Panc1 (cell line): ENCODE data around the gene ATF7.

Experiments used
- POLR2AphosphoS5 ChIP-seq: IDR thresholded peaks from 2 replicates; pipeline ENCODE4 v1.6.1; 2012; ENCODE audit warnings: mild to moderate bottlenecking, low read depth, low read length, moderate library complexity
- SIN3A ChIP-seq: IDR thresholded peaks from 2 replicates; pipeline ENCODE4 v1.6.1; 2012; ENCODE audit warnings: low read depth, mild to moderate bottlenecking, low read length, moderate library complexity, borderline replicate concordance; ENCODE audit not compliant: insufficient read depth
- TF ChIP-seq, protein P1 (sequence below): fragments of 450-650 bp; IDR thresholded peaks from 2 replicates; pipeline ENCODE4 v1.5.1; 2017; ENCODE audit warnings: mild to moderate bottlenecking

DNA sequence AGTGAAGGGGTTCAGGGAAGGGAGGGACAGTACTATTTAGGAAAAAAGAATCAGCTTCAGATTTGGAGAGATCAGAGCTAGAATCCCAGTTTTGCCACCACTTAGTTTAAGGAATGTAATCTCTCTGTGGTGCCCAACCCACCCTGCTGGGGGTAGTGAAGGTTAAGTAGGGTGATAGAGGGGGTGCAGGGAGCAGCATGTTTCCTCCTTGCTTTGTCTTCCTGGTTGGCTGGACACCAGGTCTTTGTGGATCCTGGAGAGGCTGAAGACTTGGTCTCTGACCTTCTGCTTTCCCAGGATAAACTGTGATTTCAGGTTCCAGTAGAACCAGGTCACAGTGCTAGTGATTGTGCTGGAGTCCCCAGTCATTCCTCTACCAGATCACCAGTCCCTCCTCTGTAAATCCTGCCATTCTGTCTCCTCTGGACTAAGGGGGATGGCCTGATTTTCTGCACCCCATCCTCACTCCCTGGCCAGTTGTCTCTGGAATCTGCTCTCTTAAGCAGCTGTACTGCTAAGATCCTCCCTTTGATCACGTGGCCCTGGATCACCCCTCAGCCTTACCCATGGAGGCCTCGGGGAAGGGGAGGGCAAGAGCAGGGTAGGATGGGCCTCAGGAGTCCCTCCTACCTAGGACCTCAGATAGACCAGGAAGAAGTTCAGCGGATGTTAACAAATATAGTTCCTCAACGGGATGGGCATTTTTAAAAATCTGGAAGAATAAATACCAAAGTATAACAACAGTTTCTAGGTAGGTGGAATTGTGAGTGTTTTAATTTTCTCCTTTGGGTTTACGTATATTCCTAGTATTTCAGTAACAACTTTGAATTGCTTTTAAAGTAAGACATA lies 130.1 kb downstream of the ATF7 start:
- TF ChIP-seq, protein P1, sequence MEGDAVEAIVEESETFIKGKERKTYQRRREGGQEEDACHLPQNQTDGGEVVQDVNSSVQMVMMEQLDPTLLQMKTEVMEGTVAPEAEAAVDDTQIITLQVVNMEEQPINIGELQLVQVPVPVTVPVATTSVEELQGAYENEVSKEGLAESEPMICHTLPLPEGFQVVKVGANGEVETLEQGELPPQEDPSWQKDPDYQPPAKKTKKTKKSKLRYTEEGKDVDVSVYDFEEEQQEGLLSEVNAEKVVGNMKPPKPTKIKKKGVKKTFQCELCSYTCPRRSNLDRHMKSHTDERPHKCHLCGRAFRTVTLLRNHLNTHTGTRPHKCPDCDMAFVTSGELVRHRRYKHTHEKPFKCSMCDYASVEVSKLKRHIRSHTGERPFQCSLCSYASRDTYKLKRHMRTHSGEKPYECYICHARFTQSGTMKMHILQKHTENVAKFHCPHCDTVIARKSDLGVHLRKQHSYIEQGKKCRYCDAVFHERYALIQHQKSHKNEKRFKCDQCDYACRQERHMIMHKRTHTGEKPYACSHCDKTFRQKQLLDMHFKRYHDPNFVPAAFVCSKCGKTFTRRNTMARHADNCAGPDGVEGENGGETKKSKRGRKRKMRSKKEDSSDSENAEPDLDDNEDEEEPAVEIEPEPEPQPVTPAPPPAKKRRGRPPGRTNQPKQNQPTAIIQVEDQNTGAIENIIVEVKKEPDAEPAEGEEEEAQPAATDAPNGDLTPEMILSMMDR = no peak
- no peak for TF ChIP-seq POLR2AphosphoS5
- TF ChIP-seq SIN3A = no peak
